GM21381 (cell line): ENCODE data around the gene FAAP100.

Experiments
- ATAC-seq: cut with Tn5 transposase; IDR thresholded peaks from one replicate; pipeline ENCODE4 v1.9.1; 2021; ENCODE audit warnings: mild to moderate bottlenecking, moderate library complexity; ENCODE audit not compliant: unreplicated experiment

The FAAP100 gene

DNA sequence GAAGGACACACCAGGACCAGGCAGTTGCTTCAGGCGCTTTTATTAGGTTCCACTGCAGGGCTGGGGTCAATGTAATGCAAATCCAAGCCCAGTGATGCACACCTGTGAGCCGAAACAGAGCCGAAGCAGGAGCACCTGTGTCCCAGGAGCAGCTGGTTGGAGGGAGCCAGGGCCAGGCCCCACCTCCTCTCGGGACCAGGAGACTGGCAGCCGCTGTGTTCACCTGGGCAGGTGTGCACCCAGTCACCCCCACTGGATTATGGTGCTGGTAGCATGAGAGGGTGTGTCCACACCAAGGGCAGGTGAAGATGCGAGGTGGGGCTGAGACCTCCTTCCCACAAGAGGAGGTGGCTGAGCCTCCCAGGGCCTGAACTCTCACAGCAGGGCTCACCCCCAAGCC, 4.7 kb upstream of the FAAP100 start:
- no peak for ATAC-seq

DNA sequence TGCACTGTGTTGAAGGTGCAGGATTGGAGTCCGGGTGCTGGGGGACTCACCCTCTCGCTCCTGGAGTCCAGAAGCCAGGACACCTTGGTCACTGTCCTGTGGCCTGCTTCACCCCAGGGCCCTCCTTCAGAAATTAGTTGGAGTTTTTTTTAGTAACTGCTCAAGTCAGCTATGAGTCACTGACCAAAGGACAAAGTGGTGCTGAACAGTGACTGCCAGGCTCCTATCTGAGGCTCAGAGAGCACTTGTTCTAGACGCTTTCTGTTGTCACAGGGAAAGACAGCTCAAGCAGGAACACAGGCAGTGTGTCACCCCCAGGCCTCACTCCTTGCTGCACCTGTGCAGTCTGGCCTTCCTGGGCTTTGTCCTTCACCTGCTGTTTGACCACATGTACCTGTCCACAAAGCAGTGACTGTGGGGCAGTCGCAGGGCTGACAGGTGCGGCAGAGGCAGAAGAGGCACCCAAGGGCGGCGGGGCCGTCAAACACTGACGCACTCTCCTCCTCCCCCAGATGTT, 4.1 kb upstream of the FAAP100 start:
- no peak for ATAC-seq

DNA sequence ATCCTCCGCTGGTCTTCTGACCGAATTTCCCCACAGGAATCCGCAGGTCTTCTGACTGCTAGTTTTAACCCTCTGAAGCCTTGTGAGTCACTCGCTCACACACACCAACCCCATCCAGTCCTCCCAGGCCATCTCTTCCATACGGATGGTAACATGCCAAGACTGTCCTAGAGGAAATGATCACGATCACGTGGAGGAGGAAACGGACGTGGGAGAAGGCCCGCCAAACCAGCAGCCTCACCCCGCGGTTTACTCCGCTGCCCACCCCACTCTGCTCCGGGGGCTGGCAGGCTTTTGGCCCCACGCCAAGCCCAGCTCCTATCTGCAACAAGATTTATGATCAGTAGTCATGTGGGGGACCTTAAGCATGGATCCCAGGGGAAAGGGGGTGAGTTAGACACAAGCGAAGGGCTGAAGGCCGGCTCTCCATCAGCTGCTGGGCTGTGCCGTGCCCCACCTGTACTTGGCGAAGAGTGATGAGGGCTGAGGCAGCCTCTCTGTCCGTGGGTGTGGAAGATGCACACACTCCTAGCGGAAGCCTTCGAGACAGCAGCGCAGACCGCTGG, 1.5 kb upstream of the FAAP100 start:
- no peak for ATAC-seq

DNA sequence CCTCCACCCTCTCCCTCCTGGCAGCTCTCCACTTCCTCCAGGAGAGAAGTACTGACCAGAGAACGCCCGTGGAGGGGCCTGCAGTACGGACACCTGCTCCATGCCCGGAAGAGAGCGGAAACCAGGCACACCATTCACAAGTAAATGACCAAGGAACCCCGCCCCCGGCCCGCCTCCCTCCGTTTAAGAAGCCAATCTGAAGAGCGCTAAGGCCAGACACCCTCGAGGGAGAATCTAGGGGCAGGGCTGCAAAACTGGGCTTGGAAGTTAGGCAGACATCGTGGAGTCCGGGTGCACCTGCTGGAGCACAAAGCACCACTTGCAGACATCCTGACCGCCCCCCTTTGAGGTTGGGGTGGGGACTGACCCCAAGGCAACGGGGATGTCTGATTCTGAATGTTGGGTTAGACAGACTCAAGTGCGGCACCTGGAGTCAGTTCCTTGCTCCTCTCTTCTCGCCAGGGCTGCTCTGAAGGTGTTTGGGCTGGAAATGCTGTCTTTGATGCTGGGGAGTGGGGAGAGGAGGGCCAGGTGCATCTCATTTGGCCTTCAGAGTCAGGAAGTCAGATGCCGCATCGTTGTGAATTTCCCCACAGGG, 964 bp upstream of the FAAP100 start:
- no peak for ATAC-seq

DNA sequence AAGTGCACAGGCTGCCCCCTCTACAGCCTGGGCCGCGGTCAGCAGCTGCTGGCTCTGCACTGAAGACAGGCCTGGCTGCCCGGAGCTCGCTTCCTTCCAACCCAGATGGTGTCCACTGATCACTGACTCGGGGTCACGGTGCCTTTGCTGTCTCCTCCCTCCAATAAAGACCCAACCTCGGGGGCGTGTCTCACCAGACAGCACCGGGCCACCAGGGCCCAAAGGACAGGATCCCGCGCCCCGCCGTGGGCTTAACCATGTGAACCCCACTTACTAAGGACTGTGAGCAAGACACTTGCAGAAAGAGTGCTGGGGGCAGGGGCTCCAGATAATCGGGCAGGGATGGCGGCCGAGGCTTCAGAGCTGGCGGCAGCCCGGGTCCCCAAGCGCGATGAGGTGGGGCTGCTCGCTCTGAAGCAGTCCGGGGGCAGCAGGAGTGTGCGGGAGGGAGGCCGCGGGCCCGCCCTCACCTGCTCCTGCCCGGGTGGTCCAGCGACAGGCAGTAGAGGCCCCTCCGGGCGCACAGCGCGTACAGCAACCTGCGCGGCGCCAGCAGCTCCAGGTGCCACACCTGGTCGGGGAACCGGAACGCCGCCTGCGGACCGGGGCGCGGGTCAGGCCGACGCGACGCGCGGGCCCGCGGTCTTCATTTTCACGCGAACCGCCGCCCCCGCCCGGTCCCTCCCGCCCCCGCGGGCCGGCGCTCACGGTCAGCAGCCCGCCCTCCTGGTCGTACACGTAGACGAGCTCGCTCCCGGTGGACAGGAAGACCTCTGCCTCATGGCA, 502 bp downstream of the FAAP100 start:
- no peak for ATAC-seq

DNA sequence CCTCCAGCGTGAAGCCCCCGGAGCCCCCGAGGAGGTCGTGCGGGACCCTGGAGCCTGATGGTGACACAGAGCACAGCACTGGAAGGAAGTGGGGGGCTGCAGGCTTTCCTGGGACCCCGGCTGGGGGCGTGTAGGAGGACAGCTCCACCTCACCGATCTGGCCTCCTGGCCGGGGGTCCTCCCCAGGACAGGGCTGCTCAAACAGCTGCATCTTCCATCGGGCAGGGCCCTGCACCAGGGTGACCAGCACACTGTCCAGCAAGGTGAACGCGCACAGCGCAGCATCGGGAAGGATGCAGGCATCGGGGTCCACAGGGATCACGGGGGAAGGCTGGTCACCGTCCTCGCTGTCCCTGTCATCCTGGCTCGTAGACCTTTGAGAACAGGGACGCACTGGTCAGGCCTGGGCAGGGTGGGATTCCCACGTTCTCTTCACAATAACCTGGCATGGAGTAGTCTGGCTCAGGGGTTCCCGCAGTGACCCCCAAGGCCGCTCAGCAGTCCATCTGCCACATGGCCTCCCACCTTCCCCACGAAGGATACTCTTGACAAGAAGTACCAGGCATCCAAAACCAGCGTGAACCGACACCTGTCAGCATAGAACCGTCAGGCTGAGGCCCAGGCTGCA, 1.2 kb downstream of the FAAP100 start:
- no peak for ATAC-seq

DNA sequence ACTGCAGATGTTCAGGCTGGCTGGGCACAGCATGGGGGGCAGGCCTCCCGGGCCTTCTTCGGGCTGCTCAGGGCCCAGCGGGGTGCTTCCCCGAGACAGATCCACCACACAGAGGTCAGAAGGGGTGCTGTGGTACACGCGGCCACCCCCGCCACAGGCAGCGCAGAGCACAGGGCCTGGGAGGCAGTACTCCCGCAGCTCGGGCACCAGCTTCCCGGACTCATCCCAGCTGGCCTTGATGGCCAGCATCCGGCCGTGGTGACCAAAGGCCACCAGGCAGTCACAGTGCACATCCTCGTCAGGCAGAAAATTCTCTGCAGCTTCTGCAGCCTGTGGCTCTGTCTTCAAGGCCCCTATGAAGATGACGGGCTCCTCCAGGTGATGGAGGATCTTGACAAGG, 1.9 kb downstream of the FAAP100 start:
- no peak for ATAC-seq

DNA sequence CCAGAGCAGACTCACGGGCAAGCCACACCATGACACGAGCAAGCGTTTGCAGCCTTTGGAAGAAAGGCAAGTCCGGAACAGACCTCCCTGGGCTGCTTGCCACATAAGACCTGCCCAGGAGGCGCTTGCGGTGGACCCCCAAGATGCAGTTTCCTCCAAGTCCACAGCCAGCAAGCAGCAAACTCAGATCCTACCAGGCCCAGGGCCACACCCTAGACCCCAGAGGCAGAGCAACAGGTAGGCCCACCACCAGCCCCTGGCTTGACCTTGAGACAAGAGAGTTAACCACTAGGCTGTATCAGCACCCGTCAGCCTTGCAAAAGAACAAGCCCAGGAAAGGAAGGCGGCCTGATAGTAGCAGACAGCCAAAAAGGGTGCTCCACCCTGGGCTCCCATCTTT, 2.3 kb downstream of the FAAP100 start:
- no peak for ATAC-seq

DNA sequence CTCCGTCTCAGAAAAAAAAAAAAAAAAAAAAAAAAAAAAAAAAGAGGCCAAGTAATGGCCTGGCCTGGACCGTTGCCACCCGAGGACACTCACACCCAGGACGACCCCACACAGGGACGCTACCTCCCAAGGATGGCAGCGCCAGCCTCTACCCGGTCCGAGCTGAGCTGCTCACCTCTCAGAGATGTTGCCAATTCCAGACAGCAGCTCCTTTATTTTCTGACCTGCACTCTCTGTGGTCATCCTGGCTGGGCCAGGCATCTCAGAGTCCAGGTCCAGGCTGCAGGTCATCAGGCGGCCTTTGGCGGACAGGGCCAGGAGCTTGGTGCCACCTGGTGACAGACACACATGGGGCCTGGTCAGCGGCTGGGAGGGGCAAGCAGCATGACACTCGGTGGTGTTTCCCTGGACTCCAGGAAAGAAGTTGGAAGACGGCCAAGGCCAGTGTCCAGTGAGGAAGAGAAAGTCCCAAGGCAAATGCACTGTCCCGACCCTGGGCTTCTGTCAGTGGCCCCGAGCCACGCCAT, 3.1 kb downstream of the FAAP100 start:
- no peak for ATAC-seq

DNA sequence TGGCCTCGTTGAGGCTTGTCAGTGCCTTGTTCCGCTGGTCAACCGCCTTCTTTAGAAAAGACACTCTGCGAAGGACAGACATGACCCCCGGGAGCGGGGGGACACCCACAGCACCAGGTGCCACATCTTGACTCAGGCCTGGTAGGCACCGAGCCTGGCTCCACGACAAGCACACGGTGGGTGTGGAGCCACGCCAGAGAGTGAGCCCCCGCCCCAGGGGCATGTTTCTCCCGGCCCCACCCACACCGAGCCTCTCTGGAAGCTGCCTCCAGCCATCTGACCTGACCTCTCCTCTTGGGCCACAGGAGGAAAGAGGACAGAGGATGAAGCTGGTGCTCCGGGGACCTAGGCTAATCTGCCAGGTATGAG, 4.6 kb downstream of the FAAP100 start:
- ATAC-seq: no peak

DNA sequence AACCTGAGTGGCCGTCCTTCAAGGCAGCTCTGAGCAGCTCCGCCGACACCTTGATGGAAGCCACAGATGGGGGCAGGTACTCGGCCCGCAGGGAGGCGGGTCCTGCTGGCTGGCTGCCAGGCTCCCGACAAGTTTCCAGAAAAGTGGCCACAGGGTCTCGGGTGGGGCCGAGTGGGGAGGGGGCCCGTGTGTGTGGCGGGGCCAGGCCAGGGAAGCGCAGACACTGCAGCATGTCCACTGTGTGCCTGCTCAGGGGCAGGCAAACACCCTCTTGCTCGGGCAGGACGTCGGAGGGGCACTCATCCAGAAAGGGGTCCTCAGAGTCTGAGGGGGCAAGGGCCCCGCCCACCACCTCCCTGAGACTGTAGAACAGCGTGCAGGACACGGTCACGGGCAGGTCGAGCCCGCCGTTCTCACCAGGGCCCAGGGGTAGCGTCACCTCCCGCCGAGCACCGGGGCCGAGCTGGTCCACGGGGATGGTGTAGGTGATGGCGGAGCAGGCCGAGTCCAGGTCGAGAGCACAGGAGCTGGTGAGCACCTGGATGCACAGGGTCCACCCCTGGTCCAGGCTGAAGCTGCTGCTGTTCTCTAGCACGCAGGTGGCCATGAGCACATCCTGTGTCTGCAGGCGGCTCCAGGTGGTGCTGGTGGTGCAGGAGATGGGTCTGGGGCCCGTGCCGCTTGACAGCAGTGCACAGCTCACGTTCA, 5.1 kb downstream of the FAAP100 start:
- no peak for ATAC-seq

DNA sequence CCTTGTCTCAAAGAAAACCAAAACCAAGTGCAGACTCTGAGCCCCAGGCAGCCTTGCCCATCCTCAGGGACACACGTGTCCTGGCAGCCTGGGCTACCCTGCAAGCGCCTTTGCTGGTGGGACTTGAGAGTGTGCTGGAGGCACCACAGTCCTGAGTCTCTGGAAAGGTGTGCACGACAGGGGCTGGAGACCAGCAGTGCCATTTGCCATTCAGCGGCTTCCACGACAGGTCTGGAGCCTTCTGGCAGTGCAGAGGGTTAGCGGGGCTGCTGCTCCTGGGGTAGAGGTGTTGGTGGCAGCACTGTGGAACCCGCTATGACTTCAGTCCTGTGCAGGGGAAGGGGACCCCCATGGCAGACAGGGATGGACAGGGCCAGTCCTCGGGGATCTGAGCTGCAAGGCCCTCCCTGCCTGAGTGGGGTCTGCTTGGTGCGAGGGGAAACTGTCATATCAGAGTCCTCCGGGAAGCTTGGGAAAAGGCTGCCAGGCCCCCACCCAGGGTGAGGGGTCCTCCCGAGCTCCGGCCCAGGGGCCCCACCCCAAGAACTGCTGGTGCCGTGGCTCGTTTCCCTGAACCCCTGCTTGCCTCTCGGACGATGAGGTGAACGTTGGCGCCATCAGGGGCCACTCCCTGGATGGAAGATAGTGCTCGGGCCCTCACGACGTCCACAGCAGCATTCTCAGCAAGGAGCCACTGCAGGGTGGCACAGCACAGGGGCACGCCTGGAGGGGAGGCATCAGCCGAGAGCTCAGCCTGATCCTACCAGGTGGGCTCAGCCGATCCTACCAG, 6.8 kb downstream of the FAAP100 start:
- no peak for ATAC-seq

DNA sequence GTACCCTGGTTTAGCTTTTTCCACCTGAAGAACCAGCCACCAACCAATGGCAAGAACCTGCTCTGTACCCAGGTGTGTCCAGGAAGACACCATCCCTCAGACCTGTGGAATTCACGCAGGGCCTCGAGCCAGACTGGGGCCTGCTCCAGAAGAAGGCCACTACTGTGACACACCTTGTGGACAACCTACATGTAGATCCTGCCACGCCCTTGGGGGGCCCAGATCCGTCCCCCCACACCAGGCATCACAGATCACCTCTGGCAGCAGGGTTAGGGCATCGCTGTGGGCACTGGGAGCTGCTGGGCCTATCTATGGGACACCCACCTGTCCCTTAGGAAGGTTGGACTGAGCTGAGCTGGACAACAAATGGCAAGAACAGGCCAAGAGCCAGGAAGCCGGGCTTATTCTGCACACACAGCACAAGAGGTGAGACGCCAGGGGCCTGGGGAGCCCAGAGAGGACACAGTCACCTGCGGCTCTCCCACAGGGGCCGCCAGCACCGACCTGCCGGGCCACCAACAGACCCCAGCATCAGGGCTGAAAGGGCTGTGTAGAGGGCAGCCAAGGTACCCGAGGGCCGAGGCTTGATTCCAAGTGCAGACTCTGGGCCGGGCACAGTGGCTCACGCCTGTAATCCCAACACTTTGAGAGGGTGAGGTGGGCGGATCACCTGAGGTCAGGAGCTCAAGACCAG, 7.7 kb downstream of the FAAP100 start:
- no peak for ATAC-seq

DNA sequence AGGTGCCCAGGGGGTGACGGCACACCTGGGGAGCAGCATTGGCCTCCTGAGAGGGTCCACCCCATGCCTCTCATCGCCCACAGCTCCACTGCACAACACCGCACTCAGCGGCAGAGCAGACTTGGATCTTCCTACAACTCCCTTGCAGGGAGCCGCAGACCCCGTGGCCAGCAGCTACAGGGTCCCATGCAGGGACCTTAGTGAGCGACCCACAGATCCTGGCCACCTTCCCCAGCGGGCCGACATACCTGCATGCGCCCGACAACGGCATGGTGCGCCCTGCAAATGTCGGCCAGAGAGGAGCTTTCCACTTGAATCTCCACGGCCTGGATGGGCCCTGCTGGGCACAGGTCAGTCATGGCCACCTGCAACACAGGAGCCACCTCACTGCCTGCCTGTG, 8.4 kb downstream of the FAAP100 start:
- ATAC-seq: no peak

DNA sequence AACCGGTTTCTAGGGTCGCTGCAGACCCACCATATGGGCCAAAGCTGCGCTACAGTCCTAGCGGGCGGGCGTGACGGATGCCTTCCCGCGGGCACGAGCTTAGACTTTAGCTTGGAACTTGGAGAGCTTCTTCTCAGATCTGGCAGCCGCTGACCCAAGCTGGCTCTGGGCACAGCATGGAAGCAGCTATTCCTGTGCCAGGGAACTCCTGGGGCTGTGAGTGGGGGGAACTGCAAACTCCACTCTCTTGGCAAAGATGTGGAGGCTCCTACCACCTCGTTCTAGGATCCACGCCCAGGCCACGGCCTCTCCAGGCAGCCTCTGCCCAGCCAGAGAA, 8.8 kb downstream of the FAAP100 start:
- no peak for ATAC-seq

DNA sequence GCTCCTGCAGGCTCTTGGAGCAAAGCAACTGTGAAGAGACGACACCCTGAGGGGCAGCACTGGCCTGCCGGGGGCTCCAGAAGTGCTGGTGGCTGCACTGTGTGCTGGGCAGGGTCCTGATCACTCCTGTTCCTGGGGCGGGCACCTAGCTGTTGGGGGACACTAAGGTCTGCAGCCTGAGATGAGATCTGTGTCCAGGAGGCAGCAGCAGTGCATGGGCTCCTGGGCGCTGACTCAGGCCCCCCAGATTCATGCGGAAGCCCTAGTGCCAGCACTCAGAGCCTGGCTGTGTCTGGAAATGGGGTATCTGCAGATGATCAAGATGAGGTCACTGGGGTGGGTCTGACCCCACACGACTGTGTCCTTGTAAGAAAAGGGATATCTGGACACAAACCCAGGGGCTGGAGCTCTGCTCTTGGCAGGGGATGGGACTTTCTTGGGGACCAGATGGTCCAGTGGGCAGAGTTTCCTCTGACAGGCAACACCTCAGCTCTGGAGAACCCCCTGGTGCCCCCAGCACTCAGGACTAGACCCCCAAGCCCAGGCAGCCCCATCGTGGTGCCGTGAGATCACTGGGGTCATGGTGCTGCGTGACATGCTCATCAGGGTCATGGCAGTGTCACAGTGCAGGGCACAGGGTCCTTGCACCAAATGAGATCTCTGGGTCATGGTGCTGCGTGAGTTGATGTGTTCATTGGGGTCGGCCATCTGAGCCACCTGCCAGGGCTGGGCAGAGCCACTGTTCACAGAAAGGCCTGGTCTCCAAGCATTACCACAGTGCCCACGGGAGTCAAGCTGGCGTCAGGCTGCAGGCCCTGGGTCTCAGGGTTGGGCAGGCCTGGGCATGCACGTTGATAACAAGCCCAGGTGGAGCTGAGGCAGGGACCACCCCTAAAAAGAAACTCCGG, 9.5 kb downstream of the FAAP100 start:
- no peak for ATAC-seq

DNA sequence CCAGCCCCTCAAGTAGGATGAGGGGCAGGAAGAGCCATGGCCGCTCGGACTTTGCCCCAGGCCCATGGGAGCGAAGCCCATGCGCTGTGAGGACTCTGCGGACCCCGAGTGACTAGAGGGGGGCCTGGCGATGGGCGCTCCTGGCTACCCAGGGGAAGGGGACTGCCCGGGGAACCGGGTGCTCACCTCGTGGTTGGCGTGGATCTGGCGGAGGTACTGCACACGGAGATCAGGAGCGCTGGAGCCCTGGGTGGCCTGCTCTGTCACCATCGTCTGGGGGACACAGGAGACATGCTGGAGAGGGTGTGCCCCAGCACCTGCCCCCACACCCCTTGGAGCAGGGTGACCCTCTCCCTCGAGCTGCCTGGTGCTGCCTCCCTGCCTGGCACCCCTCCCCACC, 11.0 kb downstream of the FAAP100 start:
- ATAC-seq: no peak

DNA sequence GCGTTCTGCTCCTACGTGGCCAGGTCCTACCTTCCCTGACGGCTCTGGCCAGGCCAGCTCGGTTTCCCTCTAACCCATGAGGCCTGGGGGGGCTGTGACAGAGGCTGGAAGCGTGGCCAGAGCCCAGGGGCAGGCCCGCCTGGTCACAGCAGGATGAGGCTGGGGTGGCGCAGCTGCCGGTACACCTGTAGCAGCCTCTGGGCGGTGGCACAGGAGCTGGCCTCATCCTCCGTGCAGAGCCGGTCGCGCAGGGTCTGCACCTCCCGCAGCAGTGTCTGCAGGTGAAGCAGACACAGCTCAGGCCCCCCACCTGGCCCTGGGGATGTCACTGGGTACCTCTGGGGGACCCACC, 11.5 kb downstream of the FAAP100 start:
- no peak for ATAC-seq
